ENCODE data around the gene CEP152. TPM values are rescaled to one million over a fixed set of nuclear protein-coding genes. Genes with fewer than 3 reads are reported as not detected.

The CEP152 gene
- total RNA-seq, 1 donor from 2014 or later: 3.6 TPM

DNA sequence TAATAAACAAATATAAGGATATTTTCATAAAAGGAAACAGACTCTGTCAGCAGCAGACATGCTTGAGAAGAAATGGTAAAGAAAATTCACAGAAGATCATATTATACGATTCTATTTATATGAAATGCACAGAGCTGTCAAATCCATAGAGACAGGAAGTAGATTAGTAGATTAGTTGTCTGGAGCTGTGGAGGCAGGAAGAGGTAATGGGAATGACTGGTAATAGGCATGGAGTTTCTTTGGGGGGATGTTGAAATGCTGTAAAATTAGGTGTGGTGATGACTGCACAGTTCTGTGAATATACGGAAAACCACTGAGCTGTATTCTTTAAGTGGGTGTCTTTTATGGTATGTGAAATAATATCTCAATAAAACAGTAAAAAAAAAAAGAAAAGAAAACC lies 35.3 kb downstream of the CEP152 start:
- DNase-seq: peak; percentile 23

DNA sequence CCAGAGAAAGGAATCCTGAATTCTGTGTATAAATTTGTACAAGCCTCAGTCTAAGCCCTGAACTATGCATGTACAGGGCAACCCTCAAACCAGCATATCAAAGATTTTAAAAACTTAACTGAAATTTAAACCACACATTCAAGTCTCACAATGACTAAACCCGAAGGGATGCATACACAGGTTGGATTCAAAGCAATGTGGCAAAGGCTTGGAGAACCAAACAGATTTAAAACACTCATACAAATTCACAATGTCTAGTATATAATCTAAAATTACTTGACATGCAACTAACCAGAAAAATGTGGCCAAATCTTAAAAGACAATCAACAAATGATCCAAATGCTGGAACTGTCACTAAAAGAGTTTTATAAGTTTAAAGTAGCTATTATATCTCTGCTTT lies 36.4 kb downstream of the CEP152 start:
- DNase-seq: no peak

DNA sequence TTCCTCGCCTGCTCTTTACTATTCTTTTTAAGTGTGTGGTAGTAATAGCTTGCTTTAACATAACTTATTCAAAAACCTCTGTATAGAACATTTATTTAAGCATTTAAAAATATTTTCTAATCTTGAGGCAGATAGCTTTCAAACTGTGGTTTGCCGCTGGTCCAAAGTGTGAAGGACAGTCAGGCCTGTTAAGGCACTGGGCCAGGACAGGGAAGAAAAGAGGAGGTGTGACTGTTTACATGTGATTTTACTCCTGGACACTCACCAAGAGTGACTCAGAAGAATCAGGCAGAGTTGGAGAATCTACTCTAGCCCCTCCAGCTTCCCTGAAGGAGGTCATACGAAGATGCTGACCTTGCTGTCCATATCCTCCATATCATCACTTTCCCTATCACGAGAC lies 44.7 kb downstream of the CEP152 start:
- no peak for DNase-seq

DNA sequence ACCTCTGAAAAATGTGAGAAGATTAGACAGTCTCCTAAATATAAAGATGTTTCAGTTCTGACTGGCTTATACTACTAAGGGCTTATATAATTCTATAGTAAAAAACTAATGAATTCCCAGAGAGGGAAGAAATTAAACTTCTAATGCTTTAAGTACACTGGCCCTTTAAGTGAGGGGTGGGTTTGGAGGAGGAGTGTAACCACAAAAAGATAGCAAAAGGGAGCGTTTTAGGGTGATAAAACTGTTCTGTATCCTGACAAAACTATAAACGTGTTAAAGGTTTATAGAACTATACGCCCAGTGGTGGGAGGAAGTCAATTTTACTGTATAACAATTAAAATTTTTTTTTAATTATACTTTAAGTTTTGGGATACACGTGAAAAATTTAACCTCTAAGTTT lies 45.8 kb downstream of the CEP152 start:
- DNase-seq: no peak

DNA sequence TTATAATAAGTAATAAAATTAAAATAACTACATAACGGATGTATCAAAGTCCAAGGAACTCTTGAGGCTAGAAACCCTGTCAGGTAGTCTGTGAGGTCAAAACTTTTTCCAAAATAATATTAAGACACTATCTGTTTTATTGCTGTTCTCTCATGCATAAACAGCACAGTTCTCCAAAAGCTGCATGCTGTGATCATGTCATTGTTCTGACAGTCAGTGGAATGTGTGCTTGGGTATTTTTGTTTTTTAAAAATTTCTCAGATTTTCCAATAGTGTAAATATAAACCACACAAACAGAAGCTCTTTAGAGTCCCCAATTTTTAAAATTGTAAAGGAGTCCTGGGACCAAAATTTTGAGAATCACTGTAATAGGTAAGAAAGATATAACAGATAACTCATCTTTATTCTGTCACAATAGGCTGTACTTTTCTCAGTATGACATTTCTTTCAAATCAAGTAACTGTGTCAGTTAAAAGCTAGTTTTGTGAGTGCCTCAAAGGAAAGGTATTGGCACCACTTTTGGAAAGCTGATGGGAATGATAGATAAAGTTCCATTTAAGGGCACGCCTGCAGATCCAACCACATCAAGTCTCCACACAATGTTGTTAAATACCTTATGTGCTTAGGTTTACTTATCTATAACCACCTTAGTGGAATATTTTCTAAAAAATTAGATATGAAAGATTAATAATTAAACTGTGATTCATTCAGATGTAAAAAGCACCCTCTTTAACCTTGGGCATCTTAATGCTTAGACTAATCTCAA lies 49.3 kb downstream of the CEP152 start:
- DNase-seq: no peak

DNA sequence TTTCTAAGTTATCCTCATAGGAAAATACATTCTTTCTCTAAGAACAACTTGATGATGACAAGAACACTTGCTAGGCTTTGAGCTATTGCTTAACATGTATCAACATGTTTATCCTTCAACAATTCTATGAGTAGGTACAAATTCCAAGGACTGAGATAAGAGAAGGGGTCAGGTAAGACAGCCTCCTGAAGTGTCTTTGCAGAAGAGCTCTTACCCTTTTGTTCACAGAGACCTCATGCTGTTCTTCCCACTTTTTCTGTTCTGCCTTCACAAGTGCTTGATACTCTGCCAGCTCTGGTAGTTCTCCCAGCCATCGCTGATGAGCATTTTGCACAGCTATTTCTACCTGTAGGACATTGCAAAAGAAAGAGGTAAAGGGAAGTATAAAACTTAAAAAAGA lies 50.9 kb downstream of the CEP152 start:
- no peak for DNase-seq

DNA sequence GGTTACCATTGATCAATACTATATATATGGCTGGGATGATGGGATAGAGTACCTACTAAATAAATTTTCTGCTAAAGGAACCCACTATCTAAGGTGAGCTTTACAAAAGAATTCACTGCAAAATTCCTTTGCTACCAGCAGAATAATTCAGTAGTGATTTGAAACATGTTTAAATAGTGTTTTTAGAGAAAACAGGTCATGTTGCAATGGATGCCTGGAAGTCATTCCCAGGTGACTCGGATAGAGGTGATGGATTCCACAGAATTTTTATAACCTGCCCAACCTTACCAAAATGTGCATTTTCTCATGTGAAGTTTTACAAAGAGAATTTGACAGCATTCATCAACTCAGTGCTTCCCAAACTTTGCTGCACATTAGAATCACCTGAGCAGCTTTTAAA lies 53.2 kb downstream of the CEP152 start:
- DNase-seq: no peak

DNA sequence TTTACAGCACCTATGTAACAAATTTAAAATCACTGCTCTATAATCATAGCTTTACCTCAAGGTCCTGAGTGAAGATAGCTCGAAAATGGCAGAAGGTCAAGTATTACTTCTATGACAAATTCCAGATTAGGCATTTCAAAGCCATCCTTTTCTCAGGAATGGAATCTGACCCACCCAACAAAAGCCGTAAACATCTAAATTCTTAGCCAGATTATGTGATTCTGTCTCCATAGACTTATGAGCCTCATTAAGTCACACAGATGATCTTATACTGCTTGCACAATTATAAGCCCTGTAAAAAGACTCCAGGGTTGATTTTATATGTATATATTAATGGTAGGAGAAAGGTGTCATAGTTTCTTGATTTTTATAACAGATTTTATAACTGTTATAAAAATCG lies 56.9 kb downstream of the CEP152 start:
- DNase-seq: no peak

DNA sequence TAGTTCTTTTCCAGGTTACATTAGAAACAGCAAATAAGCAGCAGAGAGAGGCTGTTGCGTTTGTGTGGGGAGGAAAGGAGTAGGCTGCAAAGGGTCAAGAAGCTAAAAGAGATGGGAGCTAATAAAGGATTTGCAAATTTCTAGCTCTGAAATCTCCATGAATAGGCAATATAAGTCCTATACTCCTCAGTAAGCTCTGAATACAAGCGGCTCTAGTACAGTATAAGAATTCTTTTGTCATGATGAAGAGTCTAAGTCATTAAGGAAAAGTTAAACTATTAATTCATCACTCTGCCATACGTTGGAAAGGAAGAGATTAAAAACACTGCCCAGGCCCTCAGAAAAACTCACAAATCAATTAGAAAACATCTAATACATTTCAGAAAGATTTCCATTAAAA lies 59.3 kb downstream of the CEP152 start:
- no peak for DNase-seq

DNA sequence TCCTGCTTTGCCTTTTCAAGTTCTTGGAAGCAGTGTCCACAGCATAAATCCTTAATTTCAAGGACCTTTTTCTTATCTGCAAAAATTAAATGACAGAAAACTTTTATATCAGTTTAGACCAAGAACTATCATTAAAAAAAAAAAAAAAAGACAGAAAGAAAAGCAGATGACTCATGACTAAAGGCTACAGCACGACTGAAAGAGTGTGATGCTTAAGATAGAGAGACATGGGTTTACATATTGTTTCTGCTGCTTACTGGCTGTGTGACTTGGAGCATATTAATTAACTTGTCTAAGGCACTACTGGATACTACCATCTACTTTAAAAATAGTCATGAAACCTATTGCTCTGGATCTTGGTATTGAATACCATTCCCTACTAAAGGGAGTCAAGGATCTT lies 62.3 kb downstream of the CEP152 start:
- DNase-seq: no peak

DNA sequence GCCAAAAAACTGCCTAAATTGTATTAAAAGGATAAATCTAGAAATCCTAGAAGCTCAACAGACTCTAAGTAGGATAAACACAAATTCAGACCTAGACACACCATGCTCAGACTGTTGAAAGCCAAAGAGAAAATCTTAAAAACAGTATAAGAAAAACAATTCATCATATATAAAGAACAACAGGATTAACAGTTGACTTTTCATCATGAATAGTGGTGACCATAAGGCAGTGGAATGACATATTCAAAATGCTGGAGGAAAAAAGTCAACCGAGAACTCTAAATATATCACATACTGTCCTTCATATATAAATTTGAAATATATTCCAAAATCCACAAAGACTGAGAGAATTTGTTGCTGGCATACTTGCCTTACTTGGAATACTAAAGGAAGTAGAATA lies 77.3 kb downstream of the CEP152 start:
- DNase-seq: no peak

DNA sequence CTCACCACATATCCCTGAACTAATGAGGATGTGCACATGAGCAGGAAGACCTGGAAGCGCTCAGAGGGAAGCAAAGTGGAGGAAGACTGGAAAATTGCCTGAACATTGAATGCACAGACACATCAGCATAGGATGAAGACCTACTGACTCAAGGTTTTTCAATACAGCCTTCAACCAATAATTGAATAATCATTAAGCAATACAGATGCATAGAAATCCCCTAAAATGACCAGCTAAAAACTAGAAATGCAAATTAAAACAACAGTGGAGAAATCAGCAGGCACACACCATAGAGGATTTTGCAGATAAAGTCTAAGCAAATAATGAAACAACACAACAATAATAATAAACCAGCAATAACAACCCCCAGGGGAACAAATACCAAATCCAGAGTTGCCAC lies 80.4 kb downstream of the CEP152 start:
- no peak for DNase-seq

DNA sequence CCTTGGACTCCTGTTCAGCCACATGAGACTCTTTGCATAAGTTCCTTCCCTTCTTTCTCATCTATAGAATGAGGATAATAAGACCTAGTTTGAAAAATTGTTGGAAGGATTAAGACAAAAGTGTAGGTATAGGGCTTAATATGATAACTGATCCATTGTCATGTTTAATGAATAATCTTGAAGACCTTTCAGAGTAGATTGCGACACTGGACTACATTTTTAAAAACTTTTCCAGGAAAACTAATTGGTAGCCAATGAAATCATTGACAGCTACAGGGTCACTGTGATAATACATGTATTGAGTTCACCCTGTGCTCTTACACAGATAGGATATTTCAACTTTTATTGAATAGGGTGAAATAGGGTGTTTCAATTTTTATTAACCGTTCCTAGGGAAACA lies 86.9 kb downstream of the CEP152 start:
- DNase-seq: no peak

DNA sequence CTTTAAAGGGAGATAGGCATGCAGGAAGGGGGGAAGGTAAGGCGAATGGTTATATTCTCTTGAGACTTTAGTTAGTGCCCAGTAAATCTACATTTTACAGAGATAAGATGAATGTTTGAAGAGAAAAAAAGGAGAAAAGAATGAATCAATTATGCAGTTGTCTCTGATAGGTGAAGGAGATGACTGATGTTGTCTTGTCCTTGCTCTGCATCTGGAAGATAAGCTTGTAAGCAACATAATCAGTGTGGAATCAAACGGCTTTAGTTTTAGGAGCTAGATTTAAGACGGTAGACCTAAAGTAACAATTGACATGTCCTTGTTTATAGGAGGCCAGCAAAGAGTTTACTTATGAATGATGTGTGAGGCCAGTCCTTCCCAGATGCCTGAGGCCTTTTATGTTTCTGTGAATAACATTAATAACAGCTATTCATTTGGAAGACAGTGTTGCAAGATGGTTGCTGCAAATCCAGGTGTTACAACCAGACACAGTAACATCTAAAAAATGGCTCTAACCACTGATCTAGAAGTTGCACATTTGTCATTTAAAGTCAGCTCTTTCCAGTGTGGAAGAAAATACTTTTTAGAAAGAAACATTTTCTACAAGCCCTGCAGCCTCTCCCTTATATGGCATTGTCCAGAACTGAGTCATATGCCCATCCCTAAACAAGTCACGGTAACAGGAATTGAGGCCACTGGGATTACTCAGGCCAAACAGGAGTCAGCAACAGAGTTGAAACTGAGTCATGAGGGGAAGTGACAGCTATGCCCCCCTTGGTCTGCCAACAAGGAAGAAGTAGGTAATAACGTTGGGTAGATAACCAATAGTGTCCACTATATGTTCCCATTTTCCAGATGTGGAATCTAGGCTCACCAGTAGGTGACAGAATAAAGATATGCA lies 87.9 kb downstream of the CEP152 start:
- DNase-seq: peak; percentile 81

DNA sequence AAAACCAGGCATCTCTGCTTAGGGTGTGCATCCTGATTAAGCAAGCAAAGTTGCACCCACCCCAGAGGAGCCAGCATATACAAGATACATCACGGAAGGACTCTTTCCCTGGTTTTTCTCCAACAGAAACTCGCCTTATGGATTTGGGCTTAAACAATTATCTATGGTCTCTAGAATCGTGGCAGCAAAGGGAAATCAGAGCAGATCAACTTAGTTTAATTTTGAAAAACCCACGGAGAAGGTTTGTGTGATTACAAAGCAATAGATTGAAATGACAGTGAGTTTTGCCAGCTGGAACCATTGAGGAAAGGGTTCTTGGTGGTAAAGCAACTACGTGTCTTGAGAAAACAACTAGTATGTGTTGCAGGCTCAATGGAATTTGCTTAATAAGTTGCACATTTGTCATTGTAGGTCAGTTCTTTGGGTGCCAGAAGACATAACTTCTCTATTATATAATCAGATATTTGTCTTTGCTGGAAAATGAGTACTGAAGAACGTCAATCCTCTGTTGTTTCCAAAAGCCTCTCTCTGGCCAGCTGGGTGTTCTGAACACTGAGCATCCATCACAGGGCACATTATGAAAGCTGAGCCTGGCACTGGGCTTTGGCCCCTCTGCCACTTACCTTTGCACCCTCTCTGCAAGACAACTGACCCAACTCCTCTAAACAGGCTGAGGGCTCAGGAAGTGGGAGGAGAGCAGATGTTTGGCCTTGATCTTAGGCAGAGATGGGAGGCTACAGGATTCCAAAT lies 89.6 kb downstream of the CEP152 start:
- no peak for DNase-seq

DNA sequence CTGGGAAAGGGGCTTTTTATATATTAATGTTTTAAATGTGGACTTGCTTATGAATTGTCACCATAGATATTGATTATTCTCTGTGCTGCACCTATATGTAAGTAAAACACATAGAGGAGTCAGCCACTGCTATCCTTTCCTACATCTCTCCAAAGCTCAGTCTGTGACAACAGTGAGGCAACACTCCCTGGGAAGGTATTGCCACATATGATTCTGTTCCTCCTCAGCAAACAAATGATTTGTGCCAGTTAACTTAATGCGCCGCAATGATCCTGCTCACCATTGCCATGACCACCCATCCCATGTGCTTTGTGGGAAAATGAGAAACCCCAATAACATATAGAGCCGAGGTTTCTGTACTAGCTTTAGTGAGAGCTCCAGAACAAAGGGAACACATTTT lies 90.2 kb downstream of the CEP152 start:
- no peak for DNase-seq

DNA sequence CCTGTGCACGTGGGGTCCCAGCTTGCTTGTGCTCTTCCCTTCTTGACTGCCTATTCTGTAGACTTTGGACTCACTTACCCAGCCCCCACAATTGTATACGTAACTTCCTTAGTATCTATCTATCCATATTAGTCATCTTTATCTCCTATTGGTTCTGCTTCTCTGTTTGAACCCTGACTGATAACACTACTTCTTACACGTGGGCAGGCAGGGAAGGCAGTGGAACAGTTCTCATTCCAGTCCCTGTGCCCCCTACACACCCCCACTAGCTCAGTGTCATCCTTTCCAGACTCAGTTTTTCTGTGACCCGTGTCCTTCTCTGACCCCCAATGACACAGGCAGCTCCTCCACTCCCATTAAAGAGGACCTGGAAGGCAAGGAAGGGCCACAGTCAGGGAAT lies 91.2 kb downstream of the CEP152 start:
- DNase-seq: no peak

DNA sequence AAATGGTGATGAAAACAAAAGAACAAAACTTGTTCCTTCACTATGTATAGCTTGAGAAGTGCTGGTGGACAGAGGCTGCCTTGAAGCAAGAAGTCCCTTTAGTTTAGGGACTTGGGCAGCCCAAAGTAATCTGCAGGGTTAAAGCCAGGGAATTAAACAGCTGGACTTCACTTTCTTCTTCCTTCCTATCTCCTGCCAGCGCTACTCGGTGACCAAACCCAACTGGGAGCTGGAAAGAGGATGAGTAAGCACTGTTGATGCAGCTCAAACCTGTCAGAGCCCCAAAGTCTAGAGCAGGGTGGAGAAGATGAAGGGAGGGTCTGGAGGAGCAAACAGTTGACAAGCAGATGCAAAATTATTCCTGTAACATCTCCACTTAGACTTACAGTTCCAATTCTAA lies 92.2 kb downstream of the CEP152 start:
- DNase-seq: no peak

DNA sequence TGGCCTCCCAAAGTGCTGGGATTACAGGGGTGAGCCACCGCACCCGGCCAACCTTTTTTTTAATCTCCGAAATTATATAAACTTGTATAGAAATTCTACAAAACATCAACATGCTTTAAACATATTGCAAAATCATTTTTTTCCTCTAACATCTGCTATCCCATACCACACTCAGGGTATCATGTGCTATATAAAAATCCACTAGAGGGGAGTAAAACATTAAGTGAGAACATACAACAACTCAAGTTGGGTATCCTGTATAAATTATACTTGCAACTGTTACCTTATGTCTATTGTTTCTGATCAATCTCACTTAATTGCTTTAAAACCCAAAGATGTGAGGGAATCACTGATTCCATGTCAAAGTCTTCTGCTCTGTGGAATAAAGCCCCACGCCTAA lies 93.4 kb downstream of the CEP152 start:
- DNase-seq: peak; percentile 17

DNA sequence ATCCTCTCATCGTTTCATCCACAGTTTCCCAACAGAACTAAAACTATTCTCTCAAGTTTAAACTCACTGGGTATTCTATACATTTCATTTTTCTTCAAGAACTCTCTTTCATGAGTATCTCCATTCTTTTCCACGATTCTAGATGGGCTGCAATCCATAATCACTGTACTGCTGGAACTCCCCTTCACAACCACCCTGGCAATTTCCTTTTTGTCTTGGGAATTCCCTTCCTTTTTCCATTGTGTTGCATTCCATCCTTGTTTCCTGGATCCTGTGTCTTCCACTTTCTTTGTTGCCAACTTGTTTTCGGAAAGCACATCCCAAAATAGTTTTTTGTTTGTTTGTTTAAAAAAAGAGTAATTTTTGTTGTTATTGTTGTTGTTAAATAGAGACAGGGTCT lies 98.3 kb downstream of the CEP152 start:
- DNase-seq: peak; percentile 36

DNA sequence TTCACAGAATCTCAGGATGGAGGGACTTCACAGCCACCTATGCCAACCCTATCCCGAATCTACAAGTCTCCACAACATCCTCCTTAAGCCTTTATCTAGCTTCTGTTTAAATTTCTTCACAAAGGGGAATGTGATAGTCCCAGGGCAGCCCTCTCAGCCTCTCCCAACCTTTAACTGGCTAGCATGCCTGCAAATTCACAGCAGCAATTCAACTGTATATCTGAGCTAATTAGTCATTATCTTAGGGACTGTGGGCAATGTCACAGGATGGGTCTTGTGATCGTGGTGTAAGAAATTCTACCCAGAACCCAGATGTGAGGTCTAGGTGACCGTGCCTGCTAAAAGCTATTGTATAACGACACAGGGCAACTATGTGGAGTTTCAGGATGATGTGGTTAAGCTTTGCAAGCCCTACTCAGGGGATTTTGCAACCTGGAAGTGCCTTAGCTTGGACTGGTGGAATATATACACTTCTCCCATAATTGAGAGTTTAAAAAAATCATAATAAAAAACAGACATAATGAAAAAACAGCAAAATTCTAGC lies 99.8 kb downstream of the CEP152 start:
- no peak for DNase-seq

DNA sequence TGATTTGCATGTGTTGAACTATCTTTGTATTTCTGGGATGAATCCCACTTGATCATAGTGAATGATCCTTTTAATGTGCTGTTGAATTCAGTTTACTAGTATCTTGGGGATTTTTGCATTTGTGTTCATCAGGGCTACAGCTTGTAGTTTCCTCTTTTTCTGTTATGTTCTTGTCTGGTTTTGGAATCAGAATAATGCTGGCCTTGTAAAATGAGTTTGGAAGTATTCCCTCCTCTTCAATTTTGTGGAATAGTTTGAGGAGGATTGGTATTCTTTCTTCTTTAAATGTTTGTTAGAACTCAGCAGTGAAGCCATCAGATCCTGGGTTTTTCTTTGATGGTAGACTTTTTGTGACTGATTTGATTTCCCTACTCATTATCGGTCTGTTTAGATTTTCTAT lies 102.2 kb downstream of the CEP152 start:
- DNase-seq: no peak

DNA sequence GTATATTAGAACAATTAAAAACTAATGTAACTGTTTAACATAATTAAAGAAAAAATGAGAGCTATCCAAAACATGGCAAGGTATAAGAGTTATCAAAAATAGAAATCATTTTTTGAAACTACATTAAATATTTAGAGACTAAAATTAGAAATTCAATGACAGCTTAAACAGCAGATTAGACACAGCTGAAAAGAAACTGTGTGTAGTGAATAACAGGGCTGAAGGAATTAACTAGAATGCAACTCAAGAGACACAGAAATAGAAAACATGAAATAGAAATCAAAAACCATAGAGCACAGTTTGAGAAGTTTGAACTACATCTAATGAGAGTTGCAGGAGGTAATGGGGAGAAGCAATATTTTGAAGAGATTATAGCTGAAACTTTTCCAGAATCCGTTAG lies 105.5 kb downstream of the CEP152 start:
- no peak for DNase-seq
